DMS153 treated with DMSO at 0.1 percent for 48 hours (cell line): ENCODE results near the gene S100Z.
"Not testable (repeated sequence)": the region's sequence is repeated elsewhere in the genome, so short reads cannot be mapped to it uniquely, and the experiment has no call there.

Source experiments
- DNase-seq: peaks from one replicate; lab custom pipeline; 2025; ENCODE audit not compliant: unreplicated experiment; lab: John Stamatoyannopoulos, UW

The S100Z gene

GRCh38 chr5:76822105-76822731, 27.6 kb upstream of the S100Z start:
- not testable (repeated sequence) for DNase-seq

- not testable (repeated sequence) for DNase-seq
Measured at GRCh38 chr5:76826416-76826815, 23.4 kb upstream of the S100Z start.

- DNase-seq, result no peak
Measured at GRCh38 chr5:76831110-76831452, 18.7 kb upstream of the S100Z start.

- DNase-seq, result no peak
Measured at GRCh38 chr5:76836181-76836580, 13.6 kb upstream of the S100Z start.

GRCh38 chr5:76836585-76836984, 13.2 kb upstream of the S100Z start:
- DNase-seq, result no peak

GRCh38 chr5:76838481-76839261, 11.1 kb upstream of the S100Z start:
- DNase-seq, result no peak

- no peak for DNase-seq
Measured at GRCh38 chr5:76841361-76841760, 8.5 kb upstream of the S100Z start.

- DNase-seq, result no peak
Measured at GRCh38 chr5:76845890-76846289, 3.9 kb upstream of the S100Z start.

- DNase-seq, result no peak
Measured at GRCh38 chr5:76850543-76851145, 830 bp downstream of the S100Z start.

GRCh38 chr5:76851728-76852369, 2.0 kb downstream of the S100Z start:
- DNase-seq, result no peak

- no peak for DNase-seq
Measured at GRCh38 chr5:76852772-76853171, 3.0 kb downstream of the S100Z start.

GRCh38 chr5:76853741-76854140, 3.9 kb downstream of the S100Z start:
- DNase-seq, result not testable (repeated sequence)

GRCh38 chr5:76854644-76855043, 4.8 kb downstream of the S100Z start:
- DNase-seq, result no peak

- DNase-seq, result not testable (repeated sequence)
Measured at GRCh38 chr5:76855501-76855900, 5.7 kb downstream of the S100Z start.

GRCh38 chr5:76855961-76856360, 6.1 kb downstream of the S100Z start:
- DNase-seq, result no peak

- DNase-seq, result not testable (repeated sequence)
Measured at GRCh38 chr5:76856800-76857199, 7.0 kb downstream of the S100Z start.

GRCh38 chr5:76859591-76860247, 9.9 kb downstream of the S100Z start:
- DNase-seq, result no peak

- no peak for DNase-seq
Measured at GRCh38 chr5:76861612-76862011, 11.8 kb downstream of the S100Z start.

- no peak for DNase-seq
Measured at GRCh38 chr5:76863001-76863400, 13.2 kb downstream of the S100Z start.

- no peak for DNase-seq
Measured at GRCh38 chr5:76866503-76866902, 16.7 kb downstream of the S100Z start.

- DNase-seq, result no peak
Measured at GRCh38 chr5:76867038-76867437, 17.2 kb downstream of the S100Z start.
